HepG2 (cell line): ENCODE data around the gene PDZD4. TPM values are rescaled to one million over a fixed set of nuclear protein-coding genes. Genes with fewer than 3 reads are reported as not detected.

ENCODE experiments used
- ARNT ChIP-seq: fragments of 450-650 bp; IDR thresholded peaks from 2 replicates; pipeline ENCODE4 v1.6.1; 2017
- CHD4 ChIP-seq: fragments of 200-600 bp; sonication (generic); IDR thresholded peaks from 2 replicates; pipeline ENCODE4 v1.7.0; 2017; ENCODE audit warnings: mild to moderate bottlenecking, low read length, borderline replicate concordance
- CREBL2 ChIP-seq: sonication (generic); formaldehyde crosslinking; IDR thresholded peaks from 2 replicates; pipeline ENCODE4 v1.8.1; 2023; ENCODE audit warnings: missing genetic modification reagents, mild to moderate bottlenecking, borderline replicate concordance
- DPF2 ChIP-seq: sonication (generic); formaldehyde crosslinking; IDR thresholded peaks from 2 replicates; pipeline ENCODE4 v1.4.0; 2020; ENCODE audit warnings: mild to moderate bottlenecking, low read depth, missing genetic modification reagents, borderline replicate concordance
- FOSL1 ChIP-seq: sonication (generic); formaldehyde crosslinking; IDR thresholded peaks from 2 replicates; pipeline ENCODE4 v1.9.0; 2021; ENCODE audit warnings: missing genetic modification reagents, borderline replicate concordance
- HDAC2 ChIP-seq: sonication (generic); formaldehyde crosslinking; IDR thresholded peaks from 2 replicates; pipeline ENCODE4 v1.4.0; 2020; ENCODE audit warnings: missing genetic modification reagents
- IKZF1 ChIP-seq: fragments of 450-650 bp; IDR thresholded peaks from 2 replicates; pipeline ENCODE4 v1.7.1; 2016
- JUNB ChIP-seq: sonication (generic); formaldehyde crosslinking; IDR thresholded peaks from 2 replicates; pipeline ENCODE4 v1.8.0; 2022; ENCODE audit warnings: missing genetic modification reagents, mild to moderate bottlenecking, borderline replicate concordance
- MTF1 ChIP-seq: sonication (generic); formaldehyde crosslinking; IDR thresholded peaks from 2 replicates; pipeline ENCODE4 v1.5.0; 2020; ENCODE audit warnings: missing genetic modification reagents
- MTF2 ChIP-seq: sonication (generic); formaldehyde crosslinking; IDR thresholded peaks from 2 replicates; pipeline ENCODE4 v1.5.0; 2020; ENCODE audit warnings: missing genetic modification reagents, borderline replicate concordance
- PRMT3 ChIP-seq: sonication (generic); formaldehyde crosslinking; IDR thresholded peaks from 2 replicates; pipeline ENCODE4 v1.8.1; 2022; ENCODE audit warnings: low read depth, mild to moderate bottlenecking, moderate library complexity, missing genetic modification reagents, borderline replicate concordance
- RAD21 ChIP-seq: fragments of 450-650 bp; formaldehyde crosslinking; IDR thresholded peaks from 2 replicates; pipeline ENCODE4 v1.5.0; 2020; ENCODE audit warnings: mild to moderate bottlenecking
- RXRB ChIP-seq: IDR thresholded peaks from 2 replicates; pipeline ENCODE4 v1.6.1; 2016; ENCODE audit warnings: borderline replicate concordance, missing genetic modification reagents, missing compliant biosample characterization
- SAP130 ChIP-seq: IDR thresholded peaks from 2 replicates; pipeline ENCODE4 v1.6.1; 2016; ENCODE audit warnings: low read depth
- SSRP1 ChIP-seq: IDR thresholded peaks from 2 replicates; pipeline ENCODE4 v1.6.1; 2016; ENCODE audit warnings: control low read depth
- TCF7L2 ChIP-seq: IDR thresholded peaks from 2 replicates; pipeline ENCODE4 v1.6.1; 2011; ENCODE audit warnings: mild to moderate bottlenecking, low read depth, low read length, moderate library complexity
- ZBTB7B ChIP-seq: sonication (generic); formaldehyde crosslinking; IDR thresholded peaks from 2 replicates; pipeline ENCODE4 v1.4.0; 2020; ENCODE audit warnings: missing genetic modification reagents
- ZFP41 ChIP-seq: sonication (generic); formaldehyde crosslinking; IDR thresholded peaks from 2 replicates; pipeline ENCODE4 v1.4.0; 2020; ENCODE audit warnings: mild to moderate bottlenecking, missing genetic modification reagents, borderline replicate concordance
- ZFY ChIP-seq: sonication (generic); formaldehyde crosslinking; IDR thresholded peaks from 2 replicates; pipeline ENCODE4 v1.4.0; 2020; ENCODE audit warnings: missing genetic modification reagents
- ZNF224 ChIP-seq: sonication (generic); formaldehyde crosslinking; IDR thresholded peaks from 2 replicates; pipeline ENCODE4 v1.5.0; 2020; ENCODE audit warnings: mild to moderate bottlenecking, missing genetic modification reagents
- ZNF256 ChIP-seq: sonication (generic); formaldehyde crosslinking; conservative IDR thresholded peaks from 2 replicates; pipeline ENCODE4 v1.4.0; 2020; ENCODE audit warnings: missing genetic modification reagents
- ZNF468 ChIP-seq: sonication (generic); formaldehyde crosslinking; IDR thresholded peaks from 2 replicates; pipeline ENCODE4 v1.8.0; 2022; ENCODE audit warnings: mild to moderate bottlenecking, moderate library complexity, missing genetic modification reagents
- ZSCAN25 ChIP-seq: sonication (generic); formaldehyde crosslinking; IDR thresholded peaks from 2 replicates; pipeline ENCODE4 v1.8.0; 2022; ENCODE audit warnings: mild to moderate bottlenecking, missing genetic modification reagents
- polyA plus RNA-seq, 8 experiments: library from polyadenylated mRNA; depleted of rRNA in 3 of 8; stranded (reverse) in 7 of 8; unstranded in 1 of 8; fragments of >200 nt; fragmentation: Illumina TruSeq in 4 of 8; extraction: Trizol in 4 of 8; gene quantifications; 2 replicates each; pipeline versions ENCODE4 v1.2.1 to v1.2.3, GENCODE V29; 2011 to 2016; ENCODE audit warnings: low read depth in 4 of 8, missing spikeins in 1 of 8, mixed read lengths in 1 of 8; ENCODE audit not compliant: insufficient read depth in 1 of 8
- total RNA-seq, 5 experiments: library from RNA; depleted of rRNA; stranded (reverse); fragments of >200 nt; fragmentation: Illumina TruSeq; extraction: Trizol; gene quantifications; 2 replicates each; pipeline ENCODE4 v1.2.3, GENCODE V29; 2016; ENCODE audit warnings: low read depth in 1 of 5
- TF ChIP-seq, protein P1 (sequence below): sonication (generic); formaldehyde crosslinking; IDR thresholded peaks from 2 replicates; pipeline ENCODE4 v1.8.0; 2022; ENCODE audit warnings: low read depth, missing genetic modification reagents
- TF ChIP-seq, protein P2 (sequence below): sonication (generic); formaldehyde crosslinking; IDR thresholded peaks from 2 replicates; pipeline ENCODE4 v1.4.0; 2020; ENCODE audit warnings: missing genetic modification reagents
- TF ChIP-seq, protein P3 (sequence below): sonication (generic); formaldehyde crosslinking; IDR thresholded peaks from 2 replicates; pipeline ENCODE4 v1.4.0; 2020; ENCODE audit warnings: missing genetic modification reagents; ENCODE audit errors: not compliant biosample characterization
- TF ChIP-seq, protein P4 (sequence below): sonication (generic); formaldehyde crosslinking; IDR thresholded peaks from 2 replicates; pipeline ENCODE4 v1.8.0; 2022; ENCODE audit warnings: mild to moderate bottlenecking, missing genetic modification reagents; ENCODE audit not compliant: insufficient replicate concordance

Gene PDZD4
- total and polyA plus RNA-seq, 2 of the 13 experiments (the other 11 are each of a cell fraction or from before 2014, with no cell fraction given), result not detected

GRCh38 chrX:153763989-153764755 lies 66.2 kb downstream of the PDZD4 start, which contains the start of gene PLXNB3 (continued):
- no peak for TF ChIP-seq ZNF468 (CRISPR knock-in tag)
- TF ChIP-seq RAD21 (CRISPR knock-in tag), result peak; percentile 73; the same call in 1 of the 2 replicates
- TF ChIP-seq SAP130 (CRISPR knock-in tag), result peak; percentile 58
- TF ChIP-seq MTF1 (CRISPR knock-in tag), result no peak
- TF ChIP-seq TCF7L2, result no peak
- TF ChIP-seq ZNF256 (CRISPR knock-in tag), result no peak
- TF ChIP-seq CHD4, result no peak
- 0 out of 2 replicates have a peak, but pooled peaks have one; percentile 27 for TF ChIP-seq HDAC2
- TF ChIP-seq ZSCAN25 (CRISPR knock-in tag), result no peak
- TF ChIP-seq MTF2 (CRISPR knock-in tag), result no peak
- 0 out of 2 replicates have a peak, but pooled peaks have one; percentile 20 for TF ChIP-seq ZBTB7B (CRISPR knock-in tag)
- TF ChIP-seq ZNF224 (CRISPR knock-in tag), result no peak
- no peak for TF ChIP-seq PRMT3 (CRISPR knock-in tag)
- TF ChIP-seq, protein P1, sequence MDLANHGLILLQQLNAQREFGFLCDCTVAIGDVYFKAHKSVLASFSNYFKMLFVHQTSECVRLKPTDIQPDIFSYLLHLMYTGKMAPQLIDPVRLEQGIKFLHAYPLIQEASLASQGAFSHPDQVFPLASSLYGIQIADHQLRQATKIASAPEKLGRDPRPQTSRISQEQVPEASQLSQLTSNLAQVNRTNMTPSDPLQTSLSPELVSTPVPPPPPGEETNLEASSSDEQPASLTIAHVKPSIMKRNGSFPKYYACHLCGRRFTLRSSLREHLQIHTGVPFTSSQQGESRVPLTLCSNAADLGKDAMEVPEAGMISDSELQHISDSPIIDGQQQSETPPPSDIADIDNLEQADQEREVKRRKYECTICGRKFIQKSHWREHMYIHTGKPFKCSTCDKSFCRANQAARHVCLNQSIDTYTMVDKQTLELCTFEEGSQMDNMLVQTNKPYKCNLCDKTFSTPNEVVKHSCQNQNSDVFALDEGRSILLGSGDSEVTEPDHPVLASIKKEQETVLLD (CRISPR knock-in tag), result no peak
- TF ChIP-seq CREBL2 (CRISPR knock-in tag), result no peak
- no peak for TF ChIP-seq ZFP41 (CRISPR knock-in tag)
- TF ChIP-seq, protein P2, sequence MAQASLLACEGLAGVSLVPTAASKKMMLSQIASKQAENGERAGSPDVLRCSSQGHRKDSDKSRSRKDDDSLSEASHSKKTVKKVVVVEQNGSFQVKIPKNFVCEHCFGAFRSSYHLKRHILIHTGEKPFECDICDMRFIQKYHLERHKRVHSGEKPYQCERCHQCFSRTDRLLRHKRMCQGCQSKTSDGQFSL, result no peak
- 0 out of 2 replicates have a peak, but pooled peaks have one; percentile 21 for TF ChIP-seq RXRB (CRISPR knock-in tag)
- no peak for TF ChIP-seq FOSL1 (CRISPR knock-in tag)
- TF ChIP-seq JUNB (CRISPR knock-in tag), result no peak
- TF ChIP-seq, protein P3, sequence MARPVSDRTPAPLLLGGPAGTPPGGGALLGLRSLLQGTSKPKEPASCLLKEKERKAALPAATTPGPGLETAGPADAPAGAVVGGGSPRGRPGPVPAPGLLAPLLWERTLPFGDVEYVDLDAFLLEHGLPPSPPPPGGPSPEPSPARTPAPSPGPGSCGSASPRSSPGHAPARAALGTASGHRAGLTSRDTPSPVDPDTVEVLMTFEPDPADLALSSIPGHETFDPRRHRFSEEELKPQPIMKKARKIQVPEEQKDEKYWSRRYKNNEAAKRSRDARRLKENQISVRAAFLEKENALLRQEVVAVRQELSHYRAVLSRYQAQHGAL (CRISPR knock-in tag), result no peak
- TF ChIP-seq, protein P4, sequence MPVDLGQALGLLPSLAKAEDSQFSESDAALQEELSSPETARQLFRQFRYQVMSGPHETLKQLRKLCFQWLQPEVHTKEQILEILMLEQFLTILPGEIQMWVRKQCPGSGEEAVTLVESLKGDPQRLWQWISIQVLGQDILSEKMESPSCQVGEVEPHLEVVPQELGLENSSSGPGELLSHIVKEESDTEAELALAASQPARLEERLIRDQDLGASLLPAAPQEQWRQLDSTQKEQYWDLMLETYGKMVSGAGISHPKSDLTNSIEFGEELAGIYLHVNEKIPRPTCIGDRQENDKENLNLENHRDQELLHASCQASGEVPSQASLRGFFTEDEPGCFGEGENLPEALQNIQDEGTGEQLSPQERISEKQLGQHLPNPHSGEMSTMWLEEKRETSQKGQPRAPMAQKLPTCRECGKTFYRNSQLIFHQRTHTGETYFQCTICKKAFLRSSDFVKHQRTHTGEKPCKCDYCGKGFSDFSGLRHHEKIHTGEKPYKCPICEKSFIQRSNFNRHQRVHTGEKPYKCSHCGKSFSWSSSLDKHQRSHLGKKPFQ (CRISPR knock-in tag), result no peak
- no peak for TF ChIP-seq ARNT
- no peak for TF ChIP-seq DPF2
- TF ChIP-seq ZFY (CRISPR knock-in tag), result no peak; the same call in 1 of the 2 replicates
- TF ChIP-seq IKZF1, result no peak
- no peak for TF ChIP-seq SSRP1 (CRISPR knock-in tag)
